NCI-H2081 treated with DMSO at 0.1 percent for 48 hours (cell line): ENCODE results near the gene ERC2.

ENCODE experiments used
- DNase-seq: peaks from one replicate; lab custom pipeline; 2025; lab: John Stamatoyannopoulos, UW

Gene ERC2

GRCh38 chr3:55795296-55795695 is 673.0 kb downstream of the ERC2 start:
- DNase-seq = no peak

GRCh38 chr3:55792742-55793141 is 675.5 kb downstream of the ERC2 start:
- no peak for DNase-seq

GRCh38 chr3:55792009-55792408 is 676.3 kb downstream of the ERC2 start:
- no peak for DNase-seq

GRCh38 chr3:55790596-55791350 is 677.5 kb downstream of the ERC2 start:
- DNase-seq = no peak

GRCh38 chr3:55789516-55789915 is 678.8 kb downstream of the ERC2 start:
- DNase-seq = no peak

- no peak for DNase-seq
Measured at GRCh38 chr3:55782807-55783206, 685.5 kb downstream of the ERC2 start.

- DNase-seq = no peak
Measured at GRCh38 chr3:55782351-55782750, 685.9 kb downstream of the ERC2 start.

- DNase-seq = no peak
Measured at GRCh38 chr3:55780913-55781312, 687.4 kb downstream of the ERC2 start.

GRCh38 chr3:55779543-55779942 is 688.7 kb downstream of the ERC2 start:
- DNase-seq = no peak

GRCh38 chr3:55775366-55776154 is 692.7 kb downstream of the ERC2 start:
- DNase-seq = no peak

GRCh38 chr3:55774856-55775255 is 693.4 kb downstream of the ERC2 start:
- no peak for DNase-seq

- no peak for DNase-seq
Measured at GRCh38 chr3:55771503-55771902, 696.8 kb downstream of the ERC2 start.

GRCh38 chr3:55770077-55770476 is 698.2 kb downstream of the ERC2 start:
- no peak for DNase-seq

GRCh38 chr3:55766753-55767152 is 701.5 kb downstream of the ERC2 start:
- no peak for DNase-seq

- no peak for DNase-seq
Measured at GRCh38 chr3:55765906-55766701, 702.2 kb downstream of the ERC2 start.

GRCh38 chr3:55765398-55765797 is 702.9 kb downstream of the ERC2 start:
- no peak for DNase-seq

- DNase-seq = no peak
Measured at GRCh38 chr3:55756976-55757375, 711.3 kb downstream of the ERC2 start.

GRCh38 chr3:55755516-55756205 is 712.6 kb downstream of the ERC2 start:
- no peak for DNase-seq

GRCh38 chr3:55752911-55753310 is 715.4 kb downstream of the ERC2 start:
- no peak for DNase-seq

GRCh38 chr3:55751730-55752129 is 716.5 kb downstream of the ERC2 start:
- no peak for DNase-seq

GRCh38 chr3:55750525-55750924 is 717.7 kb downstream of the ERC2 start:
- DNase-seq = no peak

- no peak for DNase-seq
Measured at GRCh38 chr3:55749036-55749435, 719.2 kb downstream of the ERC2 start.
